H9 (cell line): ENCODE data around the gene BLTP1. TPM values are rescaled to one million over a fixed set of nuclear protein-coding genes. Genes with fewer than 3 reads are reported as not detected.

Experiments used
- DNase-seq: peaks from one replicate; pipeline ENCODE4 v3.0.0-alpha.2; 2017
- H2AFZ ChIP-seq: one replicate; pipeline ENCODE4 v1.6.1; 2013; ENCODE audit warnings: mild to moderate bottlenecking, low read length, control low read depth, moderate library complexity
- H2AK5ac ChIP-seq: 2 replicates; pipeline ENCODE4 v1.6.1; 2013; ENCODE audit warnings: low read length, control low read depth, mixed read lengths; ENCODE audit not compliant: insufficient read length
- H2BK120ac ChIP-seq: one replicate; pipeline ENCODE4 v1.6.1; 2013; ENCODE audit warnings: low read depth, mild to moderate bottlenecking, low read length, control low read depth, inconsistent platforms; ENCODE audit not compliant: poor library complexity, severe bottlenecking
- H2BK12ac ChIP-seq: 2 replicates; pipeline ENCODE4 v1.6.1; 2013; ENCODE audit warnings: low read length, control low read depth, mixed read lengths, low read depth; ENCODE audit not compliant: insufficient read length
- H2BK15ac ChIP-seq: 2 replicates; pipeline ENCODE4 v1.6.1; 2013; ENCODE audit warnings: low read depth, low read length, control low read depth
- H2BK20ac ChIP-seq: one replicate; pipeline ENCODE4 v1.6.1; 2013; ENCODE audit warnings: low read depth, mild to moderate bottlenecking, low read length, control low read depth, inconsistent platforms; ENCODE audit not compliant: poor library complexity, severe bottlenecking
- H2BK5ac ChIP-seq: 2 replicates; pipeline ENCODE4 v1.6.1; 2013; ENCODE audit warnings: low read length, control low read depth, mixed read lengths; ENCODE audit not compliant: insufficient read length
- H3K14ac ChIP-seq: 2 replicates; pipeline ENCODE4 v1.6.1; 2013; ENCODE audit warnings: low read length, control low read depth; ENCODE audit not compliant: insufficient read depth
- H3K18ac ChIP-seq: 2 replicates; pipeline ENCODE4 v1.6.1; 2013; ENCODE audit warnings: low read depth, mild to moderate bottlenecking, mixed read lengths, low read length, control low read depth; ENCODE audit not compliant: insufficient read length
- H3K23ac ChIP-seq: 2 replicates; pipeline ENCODE4 v1.6.1; 2013; ENCODE audit warnings: low read length, control low read depth, mixed read lengths, low read depth; ENCODE audit not compliant: insufficient read length
- H3K23me2 ChIP-seq: 2 replicates; pipeline ENCODE4 v1.6.1; 2013; ENCODE audit warnings: low read depth, mild to moderate bottlenecking, mixed read lengths, low read length, control low read depth; ENCODE audit not compliant: insufficient read length, poor library complexity, severe bottlenecking
- H3K27ac ChIP-seq: 2 replicates; pipeline ENCODE4 v1.5.1; 2013; ENCODE audit warnings: low read length, control low read depth, mixed read lengths, low read depth; ENCODE audit not compliant: insufficient read length
- H3K27me3 ChIP-seq: 2 replicates; pipeline ENCODE4 v1.6.1; 2013; ENCODE audit warnings: low read length, control low read depth, inconsistent platforms; ENCODE audit not compliant: insufficient read depth
- H3K4ac ChIP-seq: 2 replicates; pipeline ENCODE4 v1.6.1; 2013; ENCODE audit warnings: low read depth, mild to moderate bottlenecking, control low read depth, inconsistent platforms, low read length, moderate library complexity
- H3K4me1 ChIP-seq: 2 replicates; pipeline ENCODE4 v1.6.1; 2013; ENCODE audit warnings: low read length, control low read depth, inconsistent platforms; ENCODE audit not compliant: insufficient read depth
- H3K4me2 ChIP-seq: 2 replicates; pipeline ENCODE4 v1.6.1; 2013; ENCODE audit warnings: low read length, control low read depth, mixed read lengths; ENCODE audit not compliant: insufficient read length, insufficient read depth
- H3K56ac ChIP-seq: 2 replicates; pipeline ENCODE4 v1.6.1; 2013; ENCODE audit warnings: low read depth, mild to moderate bottlenecking, mixed read lengths, low read length, control low read depth; ENCODE audit not compliant: insufficient read length
- H3K79me1 ChIP-seq: 2 replicates; pipeline ENCODE4 v1.6.1; 2013; ENCODE audit warnings: low read depth, mild to moderate bottlenecking, moderate library complexity, low read length, control low read depth, inconsistent platforms; ENCODE audit not compliant: insufficient read depth, poor library complexity, severe bottlenecking
- H3K79me2 ChIP-seq: 2 replicates; pipeline ENCODE4 v1.6.1; 2013; ENCODE audit warnings: low read length, control low read depth, inconsistent platforms; ENCODE audit not compliant: insufficient read depth
- H3K9ac ChIP-seq: 2 replicates; pipeline ENCODE4 v1.6.1; 2013; ENCODE audit warnings: low read length, control low read depth, mixed read lengths; ENCODE audit not compliant: insufficient read length; ENCODE audit errors: extremely low read depth
- H3K9me3 ChIP-seq: one replicate; pipeline ENCODE4 v1.6.1; 2013; ENCODE audit warnings: low read depth, low read length, inconsistent platforms; ENCODE audit not compliant: control insufficient read depth
- H3T11ph ChIP-seq: one replicate; pipeline ENCODE4 v1.6.1; 2013; ENCODE audit warnings: mild to moderate bottlenecking, low read length, control low read depth, inconsistent platforms
- H4K20me1 ChIP-seq: one replicate; pipeline ENCODE4 v1.6.1; 2013; ENCODE audit not compliant: control insufficient read depth, insufficient read length, insufficient read depth
- H4K5ac ChIP-seq: 2 replicates; pipeline ENCODE4 v1.6.1; 2013; ENCODE audit warnings: low read depth, mild to moderate bottlenecking, mixed read lengths, low read length, control low read depth; ENCODE audit not compliant: insufficient read length
- H4K8ac ChIP-seq: replicated peaks from 2 replicates; pipeline ENCODE4 v1.6.1; 2013; ENCODE audit warnings: low read length, control low read depth, mixed read lengths, low read depth; ENCODE audit not compliant: insufficient read length
- H4K91ac ChIP-seq: 2 replicates; pipeline ENCODE4 v1.6.1; 2013; ENCODE audit warnings: low read depth, mild to moderate bottlenecking, moderate library complexity, mixed read lengths, low read length, control low read depth; ENCODE audit not compliant: insufficient read length
- H3K27ac Mint-ChIP-seq, 3 experiments: 2 replicates in 2 of 3; 3 replicates in 1 of 3; pipeline ENCODE4 v1.8.0; 2020 to 2021; ENCODE audit warnings: mixed read lengths in 3 of 3, mild to moderate bottlenecking in 1 of 3, moderate library complexity in 1 of 3
- H3K27me3 Mint-ChIP-seq: 2 replicates; pipeline ENCODE4 v1.8.0; 2021; ENCODE audit warnings: low read depth, mild to moderate bottlenecking, moderate library complexity, mixed read lengths
- H3K36me3 Mint-ChIP-seq, 3 experiments: 2 replicates in 2 of 3; 3 replicates in 1 of 3; pipeline ENCODE4 v1.8.0; 2020 to 2021; ENCODE audit warnings: low read depth in 3 of 3, mixed read lengths in 3 of 3; ENCODE audit not compliant: insufficient read depth in 1 of 3
- H3K4me1 Mint-ChIP-seq, 2 experiments: 2 replicates each; pipeline ENCODE4 v1.8.0; 2020; ENCODE audit warnings: mixed read lengths in 2 of 2
- H3K4me3 Mint-ChIP-seq, 2 experiments: 2 replicates in 1 of 2; 3 replicates in 1 of 2; pipeline ENCODE4 v1.8.0; 2020 to 2021; ENCODE audit warnings: mild to moderate bottlenecking in 2 of 2, mixed read lengths in 2 of 2, moderate library complexity in 1 of 2
- H3K9me3 Mint-ChIP-seq, 2 experiments: 2 replicates in 1 of 2; 3 replicates in 1 of 2; pipeline ENCODE4 v1.8.0; 2020; ENCODE audit warnings: mild to moderate bottlenecking in 2 of 2, mixed read lengths in 2 of 2, moderate library complexity in 1 of 2
- CTCF ChIP-seq: fragments of 200-600 bp; sonication (generic); conservative IDR thresholded peaks from 3 replicates; pipeline ENCODE4 v1.8.0; 2021; ENCODE audit warnings: antibody characterized with exemption, mild to moderate bottlenecking
- WGBS: extraction: QIAGEN DNeasy Blood & Tissue Kit; methylation state at CpG from one replicate; pipeline ENCODE4 v1.1.7; 2013; ENCODE audit warnings: missing lambda C conversion rate, low lambda C conversion rate, mixed read lengths; ENCODE audit not compliant: insufficient read length; ENCODE audit errors: extremely low coverage; 5-methylcytosine and 5-hydroxymethylcytosine counted together
- total RNA-seq: library from RNA; stranded (reverse); gene quantifications from 2 replicates; pipeline ENCODE4 v1.2.1, GENCODE V29; 2021

BLTP1 gene
- total RNA-seq, 1 experiment from 2014 or later = 27.4 TPM

DNA sequence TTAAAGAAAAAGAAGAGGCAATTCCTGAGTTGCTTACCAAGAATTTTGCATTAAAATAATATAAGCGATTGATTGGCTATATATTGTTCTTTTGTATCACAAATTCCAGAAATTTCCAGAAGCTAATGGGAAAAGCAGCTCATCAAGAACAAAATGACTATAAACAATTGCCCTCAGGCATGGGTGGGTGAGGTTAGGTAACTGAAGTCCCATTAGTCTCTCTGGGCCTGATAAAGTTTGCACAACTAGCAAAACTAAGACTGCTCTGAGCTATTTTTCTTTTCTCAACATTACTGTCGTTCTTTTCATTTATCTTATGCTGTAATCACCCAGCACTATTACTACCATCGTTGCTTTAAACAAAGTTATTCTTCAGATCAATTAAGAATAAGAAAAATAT lies 19.2 kb upstream of the BLTP1 start:
- no peaks in the 10 kb centered on the region for H3K9me3 ChIP-seq
- no peak overlapping the region for H3K23ac ChIP-seq
- Mint-ChIP-seq H3K4me1 (no peaks in the 10 kb centered on the region), H3K9me3 (no peaks in the 10 kb centered on the region), H3K4me3 (no peak overlapping the region), H3K27ac (no peak overlapping the region), H3K27me3 (no peaks in the 10 kb centered on the region; the same call in 1 of the 2 replicates), H3K36me3 (no peaks in the 10 kb centered on the region)
- no peak overlapping the region for H2AFZ ChIP-seq
- H3K27me3 ChIP-seq = no peaks in the 10 kb centered on the region
- no peaks in the 10 kb centered on the region for H3K4me1 ChIP-seq
- H2BK5ac ChIP-seq = no peak overlapping the region
- no peak for TF ChIP-seq CTCF
- no peak overlapping the region for H3K56ac ChIP-seq
- no peak overlapping the region for H3T11ph ChIP-seq
- WGBS = no CpG with 5 or more reads among the region's 3 CpGs
- H3K14ac ChIP-seq = no peak overlapping the region
- H2BK12ac ChIP-seq = no peak overlapping the region
- H2AK5ac ChIP-seq = no peak overlapping the region
- H3K79me2 ChIP-seq = no peaks in the 10 kb centered on the region
- no peak overlapping the region for H2BK20ac ChIP-seq
- no peak overlapping the region for H2BK15ac ChIP-seq
- no peak overlapping the region for H4K8ac ChIP-seq
- DNase-seq = no peak
- no peak overlapping the region for H2BK120ac ChIP-seq
- no peaks in the 10 kb centered on the region for H3K79me1 ChIP-seq
- no peak overlapping the region for H4K5ac ChIP-seq
- H3K4me2 ChIP-seq = no peak overlapping the region
- no peak overlapping the region for H3K9ac ChIP-seq
- no peaks in the 10 kb centered on the region for H4K20me1 ChIP-seq
- H3K18ac ChIP-seq = no peak overlapping the region
- H3K23me2 ChIP-seq = no peaks in the 10 kb centered on the region
- H3K4ac ChIP-seq = no peak overlapping the region
- H4K91ac ChIP-seq = no peak overlapping the region
- H3K27ac ChIP-seq = no peak overlapping the region
